IMR-90 (cell line): Measurements from ENCODE around the gene KCTD8. TPM values are rescaled to one million over a fixed set of nuclear protein-coding genes. Genes with fewer than 3 reads are reported as not detected.

Experiments
- ATAC-seq: fragments of 200-7000 bp; cut with Tn5 transposase; 2 replicates; pipeline ENCODE4 v1.9.1; 2020; ENCODE audit warnings: low read depth, mild to moderate bottlenecking, moderate library complexity
- BruUV-seq: library from RNA; stranded (reverse); fragments of 400-500 nt; replicated peaks from 2 replicates; lab custom pipeline; 2021; lab: Mats Ljungman, UMichigan
- CTCF ChIA-PET: fragments of 300-600 bp; formaldehyde crosslinking; extraction: SDS; loops from one replicate; lab custom pipeline; 2021; ENCODE audit warnings: antibody characterized with exemption; lab: Yijun Ruan, JAX
- POLR2A ChIA-PET: fragments of 300-600 bp; sonication (Branson Sonifier 250); formaldehyde crosslinking; loops from one replicate; lab custom pipeline; 2022; ENCODE audit warnings: antibody characterized with exemption; ENCODE audit not compliant: unreplicated experiment; lab: Charles Lee
- DNase-seq: peaks from one replicate; pipeline ENCODE4 v3.0.0; 2013
- H2AFZ ChIP-seq: replicated peaks from 2 replicates; pipeline ENCODE3; 2013; ENCODE audit warnings: low read length, mild to moderate bottlenecking; ENCODE audit not compliant: poor library complexity
- H2AK5ac ChIP-seq: 2 replicates; pipeline ENCODE4 v1.6.1; 2013; ENCODE audit warnings: low read depth, low read length, inconsistent platforms
- H2AK9ac ChIP-seq: replicated peaks from 2 replicates; pipeline ENCODE3; 2013; ENCODE audit warnings: mild to moderate bottlenecking, low read depth, low read length, moderate library complexity; ENCODE audit not compliant: poor library complexity
- H2BK120ac ChIP-seq: 2 replicates; pipeline ENCODE4 v1.6.1; 2013; ENCODE audit warnings: low read depth, low read length, inconsistent platforms
- H2BK15ac ChIP-seq: 3 replicates; pipeline ENCODE4 v1.6.1; 2013; ENCODE audit warnings: low read depth, low read length, inconsistent platforms
- H2BK20ac ChIP-seq: 2 replicates; pipeline ENCODE4 v1.6.1; 2013; ENCODE audit warnings: low read depth, mild to moderate bottlenecking, inconsistent platforms, low read length, moderate library complexity
- H2BK5ac ChIP-seq: 2 replicates; pipeline ENCODE4 v1.6.1; 2013; ENCODE audit warnings: mild to moderate bottlenecking, low read depth, low read length, inconsistent platforms; ENCODE audit not compliant: poor library complexity, severe bottlenecking
- H3K14ac ChIP-seq: replicated peaks from 2 replicates; pipeline ENCODE4 v1.6.1; 2013; ENCODE audit warnings: low read depth, low read length, inconsistent platforms
- H3K18ac ChIP-seq: 2 replicates; pipeline ENCODE4 v1.6.1; 2013; ENCODE audit warnings: low read depth, low read length, control low read depth
- H3K23ac ChIP-seq: 2 replicates; pipeline ENCODE4 v1.6.1; 2013; ENCODE audit warnings: low read depth, low read length, inconsistent platforms
- H3K27ac ChIP-seq: 2 replicates; pipeline ENCODE4 v1.5.1; 2013; ENCODE audit warnings: mild to moderate bottlenecking, control low read depth, low read length; ENCODE audit not compliant: insufficient read depth
- H3K27me3 ChIP-seq: 2 replicates; pipeline ENCODE4 v1.6.1; 2013; ENCODE audit warnings: low read length; ENCODE audit not compliant: control insufficient read depth, insufficient read depth
- H3K36me3 ChIP-seq: 2 replicates; pipeline ENCODE4 v1.6.1; 2013; ENCODE audit warnings: low read length, mixed read lengths; ENCODE audit not compliant: control insufficient read depth, insufficient read depth
- H3K4ac ChIP-seq: 2 replicates; pipeline ENCODE4 v1.6.1; 2013; ENCODE audit warnings: low read depth, low read length, inconsistent platforms
- H3K4me1 ChIP-seq: 2 replicates; pipeline ENCODE4 v1.6.1; 2013; ENCODE audit warnings: low read length, mixed read lengths; ENCODE audit not compliant: control insufficient read depth, insufficient read depth
- H3K4me2 ChIP-seq: 2 replicates; pipeline ENCODE4 v1.6.1; 2013; ENCODE audit warnings: low read depth, mild to moderate bottlenecking, control low read depth, low read length, moderate library complexity
- H3K4me3 ChIP-seq: 2 replicates; pipeline ENCODE4 v1.5.1; 2013; ENCODE audit warnings: low read depth, mild to moderate bottlenecking, control low read depth, low read length, moderate library complexity; ENCODE audit not compliant: insufficient read depth
- H3K56ac ChIP-seq: 2 replicates; pipeline ENCODE4 v1.6.1; 2013; ENCODE audit warnings: low read length, inconsistent platforms; ENCODE audit not compliant: insufficient read depth; ENCODE audit errors: extremely low read depth
- H3K79me1 ChIP-seq, 2 experiments: 2 replicates each; pipeline ENCODE4 v1.6.1; 2013; ENCODE audit warnings: low read length in 2 of 2, inconsistent platforms in 1 of 2, low read depth in 1 of 2
- H3K9ac ChIP-seq: 2 replicates; pipeline ENCODE4 v1.6.1; 2013; ENCODE audit warnings: low read depth, low read length, control low read depth
- H3K9me1 ChIP-seq: 2 replicates; pipeline ENCODE4 v1.6.1; 2013; ENCODE audit warnings: low read length, inconsistent platforms; ENCODE audit not compliant: insufficient read depth
- H3K9me3 ChIP-seq: 2 replicates; pipeline ENCODE4 v1.6.1; 2013; ENCODE audit warnings: low read length; ENCODE audit not compliant: control insufficient read depth, insufficient read depth
- H4K20me1 ChIP-seq: 2 replicates; pipeline ENCODE4 v1.6.1; 2013; ENCODE audit warnings: low read length, inconsistent platforms; ENCODE audit not compliant: insufficient read depth
- H4K5ac ChIP-seq: 2 replicates; pipeline ENCODE4 v1.6.1; 2013; ENCODE audit warnings: mild to moderate bottlenecking, low read depth, low read length, control low read depth
- H4K8ac ChIP-seq, 2 experiments: 2 replicates each; pipeline ENCODE4 v1.6.1; 2013; ENCODE audit warnings: low read depth in 2 of 2, low read length in 2 of 2, control low read depth in 1 of 2, inconsistent platforms in 1 of 2
- H4K91ac ChIP-seq: 2 replicates; pipeline ENCODE4 v1.6.1; 2013; ENCODE audit warnings: low read depth, low read length, inconsistent platforms; ENCODE audit not compliant: insufficient read depth
- CEBPB ChIP-seq: IDR thresholded peaks from 2 replicates; pipeline ENCODE4 v1.6.1; 2012; ENCODE audit warnings: low read depth, low read length, improper control_type of control experiment
- CHD1 ChIP-seq: IDR thresholded peaks from 2 replicates; pipeline ENCODE4 v1.6.1; 2012; ENCODE audit warnings: low read depth, low read length, improper control_type of control experiment
- CTCF ChIP-seq: conservative IDR thresholded peaks from 2 replicates; pipeline ENCODE4 v1.5.1; 2012; ENCODE audit warnings: mild to moderate bottlenecking, low read depth, low read length, improper control_type of control experiment
- FOS ChIP-seq: fragments of 150-350 bp; IDR thresholded peaks from 2 replicates; pipeline ENCODE4 v1.6.1; 2016; ENCODE audit warnings: low read depth, low read length
- MAFK ChIP-seq: IDR thresholded peaks from 2 replicates; pipeline ENCODE4 v1.6.1; 2012; ENCODE audit warnings: low read depth, low read length, improper control_type of control experiment
- MXI1 ChIP-seq: IDR thresholded peaks from 2 replicates; pipeline ENCODE4 v1.6.1; 2012; ENCODE audit warnings: low read depth, mild to moderate bottlenecking, low read length, moderate library complexity, borderline replicate concordance
- NFE2L2 ChIP-seq: fragments of 150-350 bp; IDR thresholded peaks from 2 replicates; pipeline ENCODE4 v1.6.1; 2016; ENCODE audit warnings: low read depth, mild to moderate bottlenecking, low read length
- RAD21 ChIP-seq: IDR thresholded peaks from 2 replicates; pipeline ENCODE4 v1.6.1; 2012; ENCODE audit warnings: low read length, improper control_type of control experiment
- USF2 ChIP-seq: fragments of 150-350 bp; IDR thresholded peaks from 2 replicates; pipeline ENCODE4 v1.6.1; 2017; ENCODE audit warnings: mild to moderate bottlenecking, antibody characterized with exemption, low read length, low read depth
- WGBS, 2 experiments: methylation state at CpG; one replicate each; pipeline versions ENCODE4 v1.1.5 to v1.1.7; 2013; ENCODE audit warnings: missing lambda C conversion rate in 2 of 2; ENCODE audit not compliant: insufficient read length in 1 of 2; ENCODE audit errors: extremely low coverage in 2 of 2; 5-methylcytosine and 5-hydroxymethylcytosine counted together
- dilution Hi-C: fragments of 300-500 bp; cut with HindIII; formaldehyde crosslinking; loops from one replicate; pipeline ENCODE4 v1.14.3; 2018; ENCODE audit warnings: low sequenced_read_pairs; ENCODE audit not compliant: unreplicated experiment
- in situ Hi-C: fragments of 300-500 bp; cut with MboI; formaldehyde crosslinking; loops from 3 replicates; pipeline ENCODE4 v1.14.3; 2019; ENCODE audit warnings: low sequenced_read_pairs, inconsistent platforms, mixed read lengths
- intact Hi-C: fragments of 100-400 bp; cut with micrococcal nuclease; formaldehyde crosslinking; loops from 2 replicates; pipeline ENCODE4 v1.10.0; 2022
- polyA plus RNA-seq, 3 experiments: library from polyadenylated mRNA; depleted of rRNA; stranded (reverse); fragments of >200 nt; gene quantifications; 2 replicates each; pipeline ENCODE4 v1.2.3, GENCODE V29; 2012; ENCODE audit warnings: low replicate concordance in 1 of 3
- total RNA-seq: library from RNA; depleted of rRNA; stranded (reverse); fragments of >200 nt; gene quantifications from 2 replicates; pipeline ENCODE4 v1.2.3, GENCODE V29; 2012

Gene KCTD8
- total and polyA plus RNA-seq, 2 of the 4 experiments (the other 2 are of a cell fraction): 0.03 TPM; not detected in 1

- Histone ChIP-seq H4K8ac (no peak overlapping the region), H3K14ac (no peak overlapping the region), H3K27ac (no peak overlapping the region)
Measured at GRCh38 chr4:44368413-44369167, 80.0 kb downstream of the KCTD8 start.

More at GRCh38 chr4:44368413-44369167, 80.0 kb downstream of the KCTD8 start:
- no TSS peak for BruUV-seq
- no peak for DNase-seq
- no peaks in the 10 kb centered on the region for H3K27me3 ChIP-seq
- no peak overlapping the region for H2AFZ ChIP-seq
- H4K5ac ChIP-seq: no peak overlapping the region
- no peak overlapping the region for H3K9ac ChIP-seq
- H2BK120ac ChIP-seq: no peak overlapping the region
- H2AK5ac ChIP-seq: no peak overlapping the region
- ATAC-seq: no peak
- no CpG with 5 or more reads among the region's 3 CpGs for WGBS, 2 experiments
- H3K4ac ChIP-seq: no peak overlapping the region
- no peak overlapping the region for H3K4me2 ChIP-seq
- no peak overlapping the region for H2AK9ac ChIP-seq
- intact Hi-C loops (no loop called here), dilution Hi-C loops (no loop called here), in situ Hi-C loops (no loop called here)
- no peaks in the 10 kb centered on the region for H3K4me1 ChIP-seq
- TF ChIP-seq NFE2L2 (no peak), CTCF (no peak), CHD1 (no peak), MAFK (no peak), USF2 (no peak), RAD21 (no peak), MXI1 (no peak), FOS (no peak), CEBPB (no peak)
- no peak overlapping the region for H2BK20ac ChIP-seq
- ChIA-PET CTCF (interaction anchor here (0.6 kb wide), 1 partner anchor 16 kb away, joined by 5 read pairs; no protein-coding TSS in a partner anchor), POLR2A (no interaction called here)
- no peak overlapping the region for H3K18ac ChIP-seq
- no peaks in the 10 kb centered on the region for H3K9me1 ChIP-seq
- no peaks in the 10 kb centered on the region for H4K20me1 ChIP-seq
- H3K9me3 ChIP-seq: peaks cover 8% of the 10 kb centered on the region
- no peaks in the 10 kb centered on the region for H3K79me1 ChIP-seq
- H4K91ac ChIP-seq: no peak overlapping the region
- H3K23ac ChIP-seq: no peak overlapping the region
- no peak overlapping the region for H3K4me3 ChIP-seq
- H3K36me3 ChIP-seq: no peaks in the 10 kb centered on the region
- H2BK5ac ChIP-seq: no peak overlapping the region
- no peak overlapping the region for H3K56ac ChIP-seq
- H2BK15ac ChIP-seq: no peak overlapping the region
